GM18508 (cell line): ENCODE results near the gene EYS.
A peak's percentile ranks its signal among the peaks of the same experiment; 100 is the strongest.
"Not testable (repeated sequence)": the region's sequence is repeated elsewhere in the genome, so short reads cannot be mapped to it uniquely, and the experiment has no call there.

Experiments used
- ATAC-seq: cut with Tn5 transposase; IDR thresholded peaks from one replicate; pipeline ENCODE4 v1.9.1; 2021; ENCODE audit warnings: moderate number of reproducible peaks; ENCODE audit not compliant: insufficient read depth, unreplicated experiment

Gene EYS

DNA sequence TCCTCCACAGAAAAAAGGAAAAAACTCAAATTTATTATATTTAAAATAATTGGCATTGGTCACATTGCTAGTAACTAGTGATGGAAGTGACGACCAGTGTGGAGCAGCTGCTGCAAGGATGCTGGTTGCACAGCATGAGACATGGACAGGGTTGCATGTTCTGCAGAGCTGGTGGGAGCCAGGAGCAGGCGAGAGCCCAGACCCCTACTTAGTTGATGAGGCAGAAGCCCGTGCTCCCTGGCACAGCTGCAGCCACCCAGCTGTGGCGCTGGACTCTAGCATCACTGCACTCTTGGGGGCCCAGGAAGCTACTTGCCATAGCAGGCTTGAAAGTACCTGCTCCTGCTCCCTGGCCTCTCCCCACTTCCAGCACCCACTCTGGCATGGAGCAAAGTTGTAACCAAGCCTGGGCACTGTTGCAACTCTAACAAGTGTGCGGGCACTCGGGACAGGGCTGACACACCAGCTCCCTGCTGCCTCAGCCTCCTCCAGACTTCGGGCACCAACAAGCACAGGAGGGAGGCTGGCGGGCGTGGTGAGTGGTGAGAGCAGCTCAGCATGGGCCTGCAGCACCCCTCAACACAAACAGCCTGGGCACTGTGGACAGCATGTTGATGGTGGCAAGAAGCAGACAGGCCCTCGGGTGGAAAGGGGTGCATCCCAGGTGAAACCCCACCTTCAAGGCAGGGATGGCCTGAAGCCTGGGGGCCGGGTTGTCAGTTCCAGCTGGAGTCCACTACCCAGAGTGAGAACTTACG is 69.6 kb downstream of the EYS start:
- no peak for ATAC-seq

DNA sequence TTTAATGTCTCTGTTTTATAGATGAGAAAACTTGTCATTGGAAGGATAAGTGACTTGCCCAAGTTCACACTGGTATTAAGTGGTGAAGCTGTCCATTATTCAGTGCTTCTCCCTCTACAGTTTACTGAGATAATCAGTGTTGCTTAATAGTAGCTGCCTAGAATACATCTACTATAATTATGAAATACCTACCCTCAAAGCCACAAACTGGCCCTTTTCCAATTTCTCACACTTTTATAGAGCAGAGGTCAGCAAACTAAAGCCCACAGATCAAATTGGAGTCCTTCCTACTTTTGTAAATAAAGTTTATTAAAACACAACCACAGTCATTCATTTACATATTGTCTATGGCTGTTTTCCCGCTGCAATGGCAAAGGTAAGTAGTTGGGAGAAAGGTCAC is 73.5 kb downstream of the EYS start:
- ATAC-seq: no peak

DNA sequence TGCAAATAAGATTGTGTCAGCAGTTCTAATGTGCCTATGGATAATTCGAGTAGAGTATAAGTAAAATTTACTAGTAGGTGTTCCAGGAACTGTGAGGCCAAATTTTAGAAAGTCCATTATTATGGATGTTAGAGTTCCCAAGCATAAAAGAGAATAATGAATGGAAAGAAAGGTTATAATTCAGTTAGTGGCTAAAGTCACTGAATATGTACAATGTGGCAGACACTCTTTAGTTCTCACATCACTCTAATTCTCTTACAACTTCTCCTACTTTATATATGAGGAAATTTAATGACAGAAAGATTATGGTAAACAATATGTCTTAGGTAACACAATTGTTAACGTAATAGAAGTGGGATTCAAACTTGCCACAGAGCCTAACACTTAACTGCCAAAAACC is 75.3 kb downstream of the EYS start:
- no peak for ATAC-seq

GRCh38 chr6:65627434-65627999 is 79.5 kb downstream of the EYS start:
- ATAC-seq: not testable (repeated sequence)

DNA sequence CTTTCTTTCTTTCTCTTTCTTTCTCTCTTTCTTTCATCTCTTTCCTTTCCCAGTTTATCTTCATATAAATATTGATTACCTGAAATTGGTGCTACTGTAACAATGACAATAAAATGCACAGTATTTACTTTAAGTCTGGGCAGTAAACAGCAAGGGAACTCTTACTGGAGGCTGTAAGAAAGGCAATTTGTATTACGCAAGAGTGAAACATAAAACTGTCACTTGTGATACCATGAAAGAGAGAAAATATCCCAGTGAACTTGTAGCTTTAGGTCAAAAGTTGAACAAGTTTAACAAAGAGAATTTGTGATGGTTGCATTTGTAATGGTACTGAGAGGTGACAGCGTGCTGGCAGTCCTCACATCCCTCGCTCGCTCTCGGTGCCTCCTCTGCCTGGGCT is 80.0 kb downstream of the EYS start:
- no peak for ATAC-seq

GRCh38 chr6:65623566-65623965 is 83.5 kb downstream of the EYS start:
- no peak for ATAC-seq

GRCh38 chr6:65610746-65611145 is 96.3 kb downstream of the EYS start:
- ATAC-seq: no peak

GRCh38 chr6:65595540-65595939 is 111.5 kb downstream of the EYS start:
- no peak for ATAC-seq

GRCh38 chr6:65570340-65570739 is 136.7 kb downstream of the EYS start:
- ATAC-seq: no peak

- ATAC-seq: no peak
Measured at GRCh38 chr6:65569505-65569904, 137.5 kb downstream of the EYS start.

- ATAC-seq: not testable (repeated sequence)
Measured at GRCh38 chr6:65569056-65569455, 138.0 kb downstream of the EYS start.

- no peak for ATAC-seq
Measured at GRCh38 chr6:65566117-65566516, 140.9 kb downstream of the EYS start.

DNA sequence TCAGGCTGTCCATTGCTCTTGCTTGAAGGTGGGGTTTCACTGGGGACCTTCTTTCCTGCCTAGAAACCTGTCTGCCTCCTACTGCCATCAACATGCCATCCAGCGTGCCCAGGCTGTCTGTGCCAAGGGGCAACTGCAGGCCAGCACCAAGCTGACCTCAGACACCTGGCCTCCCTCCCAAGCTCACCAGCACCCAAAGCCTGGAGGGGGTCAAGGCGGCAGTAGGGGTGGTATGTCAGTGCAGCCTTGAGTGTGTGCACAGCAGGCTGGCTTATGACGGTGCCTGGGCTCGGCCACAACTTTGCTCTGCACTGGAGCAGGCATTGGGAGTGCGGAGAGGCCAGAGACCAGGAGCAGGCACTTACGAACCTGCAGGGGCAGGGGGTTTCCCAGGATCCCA is 149.0 kb downstream of the EYS start:
- no peak for ATAC-seq

DNA sequence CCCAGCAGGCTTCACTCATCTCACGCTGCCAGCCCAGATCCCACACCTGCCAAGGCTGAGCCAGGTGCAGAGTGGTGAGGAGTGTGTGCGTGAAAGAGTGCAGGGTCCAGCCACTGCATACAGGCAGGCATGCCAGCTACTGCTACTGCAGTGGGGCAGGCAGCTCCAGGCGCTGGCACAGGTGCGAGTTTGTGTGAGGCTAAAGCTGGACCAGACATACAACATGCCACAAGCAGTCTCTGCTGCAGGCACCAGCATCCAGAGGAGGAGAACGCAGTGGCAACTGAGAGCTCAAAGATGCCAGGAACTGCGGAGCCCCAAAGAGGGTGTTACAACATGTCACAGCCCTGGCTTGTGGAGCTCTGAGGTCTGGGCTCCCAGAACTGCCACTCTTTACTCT is 149.8 kb downstream of the EYS start:
- no peak for ATAC-seq

GRCh38 chr6:65546894-65547293 is 160.1 kb downstream of the EYS start:
- no peak for ATAC-seq

DNA sequence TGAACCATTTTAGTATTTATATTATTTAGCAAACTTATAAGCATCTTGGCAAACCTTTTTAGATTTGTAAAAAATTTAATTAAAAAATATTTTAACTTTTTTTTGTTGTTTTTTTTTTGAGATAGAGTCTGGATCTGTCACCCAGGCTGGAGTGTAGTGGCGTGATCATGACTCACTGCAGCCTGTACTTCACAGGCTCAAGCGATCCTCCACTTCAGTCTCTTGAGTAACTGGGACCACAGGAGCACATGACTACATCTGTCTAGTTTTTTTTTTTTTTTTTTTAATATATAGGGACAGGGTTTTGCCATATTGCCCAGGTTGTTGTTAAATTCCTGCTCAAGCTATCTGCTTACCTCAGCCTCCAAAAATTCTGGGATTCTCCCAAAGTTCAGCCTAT is 161.1 kb downstream of the EYS start:
- ATAC-seq: no peak

GRCh38 chr6:65538644-65539043 is 168.4 kb downstream of the EYS start:
- no peak for ATAC-seq

GRCh38 chr6:65537600-65537999 is 169.4 kb downstream of the EYS start:
- no peak for ATAC-seq

- no peak for ATAC-seq
Measured at GRCh38 chr6:65531533-65531932, 175.5 kb downstream of the EYS start.

DNA sequence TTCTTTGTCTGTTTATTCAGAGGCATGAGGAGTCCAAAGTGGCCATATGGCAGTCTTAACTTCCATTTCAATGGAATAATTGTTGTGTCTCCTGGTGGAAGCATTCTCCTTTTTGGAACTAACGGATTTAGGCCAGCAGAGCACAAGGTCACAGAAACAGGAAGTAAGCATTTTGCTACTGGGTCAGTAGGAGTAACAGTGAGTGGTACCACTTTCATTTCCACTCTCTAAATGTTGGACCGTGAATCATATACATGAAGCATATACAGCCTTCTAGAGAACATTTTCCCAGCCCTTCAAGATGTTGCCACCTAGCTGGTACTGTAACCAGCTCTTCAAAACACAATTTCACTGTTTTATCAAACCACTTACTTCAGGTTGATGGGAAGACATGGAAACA is 182.8 kb downstream of the EYS start:
- ATAC-seq: no peak

GRCh38 chr6:65505736-65506135 is 201.3 kb downstream of the EYS start:
- no peak for ATAC-seq

DNA sequence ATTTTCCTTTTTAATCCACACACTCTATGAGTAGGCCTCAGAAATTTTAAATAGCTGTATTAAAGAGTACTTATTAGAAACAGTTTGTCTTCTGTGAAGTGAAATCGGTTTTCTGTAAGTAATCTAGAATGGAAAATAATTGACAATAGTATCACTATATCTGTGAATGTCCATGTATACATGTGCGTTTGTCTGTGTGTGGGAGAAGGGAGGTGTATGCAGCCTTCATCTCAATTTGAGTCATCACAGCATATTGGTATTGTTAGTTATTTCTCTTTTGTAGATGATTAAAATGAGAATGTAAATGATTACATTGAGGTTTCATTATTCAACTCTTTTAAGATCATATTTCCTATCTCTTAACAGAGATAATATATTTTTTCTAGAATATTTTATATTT is 206.0 kb downstream of the EYS start:
- ATAC-seq: peak; percentile 73
